Ectodermal cell (in vitro differentiated cells): ENCODE results near the gene TMEM38A.

Experiments
- H3K27ac ChIP-seq: 2 replicates; pipeline ENCODE4 v1.7.0; 2013; ENCODE audit warnings: mild to moderate bottlenecking, low read depth, low read length; ENCODE audit not compliant: insufficient read depth, poor library complexity, severe bottlenecking
- H3K27me3 ChIP-seq: 2 replicates; pipeline ENCODE4 v1.7.0; 2013; ENCODE audit warnings: mild to moderate bottlenecking, low read length; ENCODE audit not compliant: insufficient read depth, control insufficient read depth, poor library complexity, severe bottlenecking
- H3K36me3 ChIP-seq: one replicate; pipeline ENCODE4 v1.7.0; 2013; ENCODE audit warnings: low read length; ENCODE audit not compliant: control insufficient read depth, insufficient read depth
- H3K4me1 ChIP-seq: one replicate; pipeline ENCODE4 v1.7.0; 2013; ENCODE audit warnings: low read length; ENCODE audit not compliant: control insufficient read depth, insufficient read depth
- H3K4me3 ChIP-seq: 2 replicates; pipeline ENCODE4 v1.7.0; 2013; ENCODE audit warnings: low read depth, low read length, control low read depth; ENCODE audit not compliant: insufficient read depth
- H3K9me3 ChIP-seq: 2 replicates; pipeline ENCODE4 v1.7.0; 2013; ENCODE audit warnings: mild to moderate bottlenecking, low read length, moderate library complexity; ENCODE audit not compliant: control insufficient read depth
- WGBS, 2 experiments: methylation state at CpG; one replicate each; pipeline ENCODE4 v1.1.7; 2013; ENCODE audit warnings: missing lambda C conversion rate in 2 of 2; 5-methylcytosine and 5-hydroxymethylcytosine counted together

TMEM38A gene

DNA sequence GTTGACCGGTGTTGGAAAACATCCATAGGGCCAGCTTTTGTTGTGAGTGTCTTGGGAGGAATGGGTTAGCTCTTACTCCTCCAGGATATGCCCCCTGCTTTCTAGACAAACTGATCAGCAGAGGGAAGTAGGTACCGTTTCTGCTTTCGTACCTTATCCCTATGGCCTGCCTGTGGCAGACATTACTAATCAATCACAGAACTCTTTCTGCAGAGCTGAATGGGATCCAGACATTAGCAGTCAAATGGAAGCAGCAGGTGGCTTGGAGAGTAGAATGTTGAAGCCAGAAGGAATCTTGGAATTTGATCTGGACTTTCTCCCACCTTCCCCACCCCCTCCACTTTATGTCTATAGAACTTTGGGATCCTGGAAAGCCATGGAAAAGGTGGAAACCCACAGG lies 75.8 kb downstream of the TMEM38A start:
- Histone ChIP-seq H3K27ac (no peak overlapping the region), H3K36me3 (no peaks in the 10 kb centered on the region), H3K4me3 (no peak overlapping the region), H3K27me3 (no peaks in the 10 kb centered on the region), H3K9me3 (no peaks in the 10 kb centered on the region), H3K4me1 (peaks cover 4% of the 10 kb centered on the region)
- 67 to 72% methylated on average over 3 of the region's 3 CpGs for WGBS, 2 experiments

DNA sequence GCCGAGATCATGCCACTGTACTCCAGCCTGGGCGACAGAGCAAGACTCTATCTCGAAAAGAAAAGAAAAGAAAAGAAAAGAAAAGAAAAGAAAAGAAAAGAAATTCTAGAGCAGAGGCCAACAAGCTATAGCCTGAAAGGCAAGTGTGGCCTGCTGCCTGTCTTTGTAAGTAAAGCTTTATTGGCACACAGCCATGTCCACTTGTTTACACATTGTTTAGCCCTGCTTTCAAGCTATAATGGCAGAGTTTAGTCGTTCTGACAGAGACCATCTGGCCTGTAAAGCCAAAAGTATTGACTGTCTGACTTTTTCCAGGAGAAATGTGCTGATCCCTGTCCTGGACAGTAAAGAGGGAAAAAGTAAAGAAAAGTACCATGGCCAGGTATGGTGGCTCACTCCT lies 77.0 kb downstream of the TMEM38A start:
- Histone ChIP-seq H3K36me3 (no peaks in the 10 kb centered on the region), H3K4me1 (peaks cover 4% of the 10 kb centered on the region), H3K27ac (no peak overlapping the region), H3K4me3 (no peak overlapping the region), H3K9me3 (no peaks in the 10 kb centered on the region), H3K27me3 (no peaks in the 10 kb centered on the region)
- WGBS, 2 experiments = 74 to 79% methylated on average over 4 of the region's 4 CpGs

DNA sequence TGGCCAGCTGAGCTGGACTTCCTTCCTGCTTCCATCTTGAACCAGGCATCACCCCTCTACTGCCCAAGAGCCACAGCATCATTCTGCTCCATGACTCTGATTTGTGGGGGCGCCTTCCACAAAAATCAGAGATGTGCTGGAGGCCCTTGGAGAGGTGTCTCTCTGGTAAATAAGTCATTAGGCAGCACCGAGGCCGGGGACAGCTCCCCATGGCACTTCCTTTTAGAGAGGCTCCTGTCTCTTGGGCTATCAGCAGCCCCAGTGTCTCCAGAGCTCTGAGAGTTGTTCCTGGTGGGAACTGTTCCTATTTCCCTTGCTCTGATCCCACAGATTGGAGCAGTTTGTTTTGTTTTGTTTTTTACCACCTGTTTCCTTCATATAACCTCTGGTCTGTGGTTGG lies 78.6 kb downstream of the TMEM38A start:
- H3K9me3 ChIP-seq = no peaks in the 10 kb centered on the region
- no peaks in the 10 kb centered on the region for H3K27me3 ChIP-seq
- 32 to 39% methylated on average over 3 of the region's 3 CpGs for WGBS, 2 experiments
- no peaks in the 10 kb centered on the region for H3K4me1 ChIP-seq
- H3K27ac ChIP-seq = no peak overlapping the region
- no peaks in the 10 kb centered on the region for H3K36me3 ChIP-seq
- H3K4me3 ChIP-seq = no peak overlapping the region
